Measurements from ENCODE around the gene KRTAP23-1.

DNA sequence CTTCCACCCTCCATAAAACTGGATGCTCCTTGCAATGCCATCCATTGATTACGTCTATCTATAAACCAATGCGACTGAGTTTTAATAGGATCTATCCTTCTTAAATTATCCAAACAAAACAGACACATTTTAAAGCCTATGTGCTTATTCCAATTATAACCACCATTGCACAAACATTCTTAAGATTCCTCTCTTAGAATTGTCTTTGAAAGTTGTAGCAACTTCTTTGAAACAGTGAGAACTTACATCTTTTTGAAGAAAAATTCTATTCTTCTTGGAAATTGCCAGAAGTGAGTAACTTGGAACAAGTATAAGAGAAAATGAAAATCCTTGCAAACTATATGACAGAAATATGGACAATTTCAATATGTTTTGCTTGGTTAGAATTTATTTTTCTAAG is 28.2 kb downstream of the KRTAP23-1 start, which contains the start of gene KRTAP26-1:
- TF ChIP-seq, protein P1, sequence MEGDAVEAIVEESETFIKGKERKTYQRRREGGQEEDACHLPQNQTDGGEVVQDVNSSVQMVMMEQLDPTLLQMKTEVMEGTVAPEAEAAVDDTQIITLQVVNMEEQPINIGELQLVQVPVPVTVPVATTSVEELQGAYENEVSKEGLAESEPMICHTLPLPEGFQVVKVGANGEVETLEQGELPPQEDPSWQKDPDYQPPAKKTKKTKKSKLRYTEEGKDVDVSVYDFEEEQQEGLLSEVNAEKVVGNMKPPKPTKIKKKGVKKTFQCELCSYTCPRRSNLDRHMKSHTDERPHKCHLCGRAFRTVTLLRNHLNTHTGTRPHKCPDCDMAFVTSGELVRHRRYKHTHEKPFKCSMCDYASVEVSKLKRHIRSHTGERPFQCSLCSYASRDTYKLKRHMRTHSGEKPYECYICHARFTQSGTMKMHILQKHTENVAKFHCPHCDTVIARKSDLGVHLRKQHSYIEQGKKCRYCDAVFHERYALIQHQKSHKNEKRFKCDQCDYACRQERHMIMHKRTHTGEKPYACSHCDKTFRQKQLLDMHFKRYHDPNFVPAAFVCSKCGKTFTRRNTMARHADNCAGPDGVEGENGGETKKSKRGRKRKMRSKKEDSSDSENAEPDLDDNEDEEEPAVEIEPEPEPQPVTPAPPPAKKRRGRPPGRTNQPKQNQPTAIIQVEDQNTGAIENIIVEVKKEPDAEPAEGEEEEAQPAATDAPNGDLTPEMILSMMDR (optimal IDR thresholded peaks at IDR 0.05 in 1 of 3, IDR thresholded peaks at IDR 0.05 in 1 of 3, conservative IDR thresholded peaks at IDR 0.05 in 1 of 3; ENCODE audit: extremely low read depth in 1 of 3, insufficient read depth in 2 of 3, low read length in 3 of 3): no peak
- TF ChIP-seq EZH2 (IDR thresholded peaks at IDR 0.05; ENCODE audit: low read length): no peak
